H1 (cell line): ENCODE data around the gene MBD3L2. TPM values are rescaled to one million over a fixed set of nuclear protein-coding genes. Genes with fewer than 3 reads are reported as not detected.

Experiments
- polyA plus RNA-seq, 7 experiments: library from polyadenylated mRNA; depleted of rRNA in 3 of 7; stranded (reverse) in 5 of 7; unstranded in 2 of 7; fragments of >200 nt in 5 of 7; fragments of 200-250 nt in 2 of 7; gene quantifications; 1 replicate in 5 of 7; 2 replicates in 1 of 7; 4 replicates in 1 of 7; pipeline versions ENCODE4 v1.2.1 to v1.2.3, GENCODE V29; 2011 to 2013; ENCODE audit warnings: missing spikeins in 2 of 7, mixed read lengths in 2 of 7
- total RNA-seq: library from RNA; stranded (reverse); fragmentation: NEBNext Ultra II Directional; extraction: Animal tissue kit (Norgen Biotek cat#: 25700); gene quantifications from 2 replicates; pipeline ENCODE4 v1.2.1, GENCODE V29; 2021

Gene MBD3L2
- total and polyA plus RNA-seq, 2 of the 8 experiments (the other 6 are each of a cell fraction or from before 2014, with no cell fraction given), result not detected

Other genes with a start within 250 kb of the MBD3L2 start
- gene ADGRE1, start 161.7 kb upstream of the MBD3L2 start, total RNA-seq, result not detected in 2 replicates
- not detected in 2 replicates for gene ADGRE1, start 161.7 kb upstream of the MBD3L2 start, polyA plus RNA-seq (2011; rRNA removed)
- not detected in 2 replicates for gene MBD3L2B, start 27.9 kb upstream of the MBD3L2 start, total RNA-seq
- not detected in 2 replicates for gene MBD3L2B, start 27.9 kb upstream of the MBD3L2 start, polyA plus RNA-seq (2011; rRNA removed)
- gene MBD3L5, start 18.7 kb upstream of the MBD3L2 start, total RNA-seq, result not detected in 2 replicates
- gene MBD3L5, start 18.7 kb upstream of the MBD3L2 start, polyA plus RNA-seq (2011; rRNA removed), result not detected in 2 replicates
- gene MBD3L4, start 9.1 kb upstream of the MBD3L2 start, total RNA-seq, result not detected in 2 replicates
- not detected in 2 replicates for gene MBD3L4, start 9.1 kb upstream of the MBD3L2 start, polyA plus RNA-seq (2011; rRNA removed)
- gene MBD3L3, start 9.4 kb downstream of the MBD3L2 start, total RNA-seq, result not detected in 2 replicates
- not detected in 2 replicates for gene MBD3L3, start 9.4 kb downstream of the MBD3L2 start, polyA plus RNA-seq (2011; rRNA removed)
- gene ZNF557, start 20.4 kb downstream of the MBD3L2 start, total RNA-seq, result 5.8 and 7.4 TPM in 2 replicates
- gene ZNF557, start 20.4 kb downstream of the MBD3L2 start, polyA plus RNA-seq (2011; rRNA removed), result 1.2 and 1.4 TPM in 2 replicates
- 48.7 and 51.0 TPM in 2 replicates for gene INSR, start 245.1 kb downstream of the MBD3L2 start, total RNA-seq
- gene INSR, start 245.1 kb downstream of the MBD3L2 start, polyA plus RNA-seq (2011; rRNA removed), result 13.1 and 23.0 TPM in 2 replicates